GM10266 (cell line): ENCODE measurements around the gene MASP2.
"Not testable (repeated sequence)": the region's sequence is repeated elsewhere in the genome, so short reads cannot be mapped to it uniquely, and the experiment has no call there.

Experiments used
- DNase-seq: peaks from one replicate; pipeline ENCODE4 v3.0.0; 2012; ENCODE audit errors: extremely low spot score
- CTCF ChIP-seq: IDR thresholded peaks from 2 replicates; pipeline ENCODE4 v1.5.1; 2012; ENCODE audit warnings: mild to moderate bottlenecking, low read depth; ENCODE audit not compliant: control insufficient read depth, insufficient read depth; ENCODE audit errors: missing control alignments

The MASP2 gene

GRCh38 chr1:11055676-11056075 is 8.6 kb upstream of the MASP2 start:
- no peak for DNase-seq
- TF ChIP-seq CTCF = no peak

- TF ChIP-seq CTCF = no peak
- no peak for DNase-seq
Observed at GRCh38 chr1:11054666-11055065, 7.6 kb upstream of the MASP2 start.

GRCh38 chr1:11054181-11054580 is 7.1 kb upstream of the MASP2 start:
- TF ChIP-seq CTCF = no peak
- no peak for DNase-seq

DNA sequence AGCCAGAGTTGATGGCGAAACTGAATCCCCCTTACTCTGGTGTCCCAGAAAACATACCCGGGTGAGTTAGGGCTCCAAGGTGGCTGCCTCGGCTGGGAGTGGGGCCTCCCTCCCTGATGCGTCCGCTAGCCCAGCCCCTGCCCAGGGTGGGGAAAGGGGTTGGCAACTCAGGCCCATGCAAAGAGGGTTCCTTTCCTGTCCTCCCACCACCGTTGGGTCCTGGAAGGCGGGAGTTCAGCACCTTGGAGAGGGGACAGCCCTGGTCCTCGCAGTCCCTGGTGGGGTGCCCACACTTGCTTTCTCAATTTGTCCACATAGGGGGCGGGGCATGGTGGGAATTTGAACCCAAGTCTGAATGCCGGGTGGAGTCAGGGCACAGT is 6.7 kb upstream of the MASP2 start:
- TF ChIP-seq CTCF = no peak
- DNase-seq = peak; percentile 44

- DNase-seq = no peak
- no peak for TF ChIP-seq CTCF
Observed at GRCh38 chr1:11052839-11053757, 6.1 kb upstream of the MASP2 start.

- TF ChIP-seq CTCF = no peak
- DNase-seq = no peak
Observed at GRCh38 chr1:11051781-11052511, 4.9 kb upstream of the MASP2 start.

- DNase-seq = not testable (repeated sequence)
Observed at GRCh38 chr1:11051121-11051520, 4.1 kb upstream of the MASP2 start.
